Heart left ventricle (tissue), 16 donors: ENCODE results near the gene CDCA4. TPM values are rescaled to one million over a fixed set of nuclear protein-coding genes. Genes with fewer than 3 reads are reported as not detected.

Experiments used
- ATAC-seq, 4 donors: fragments of 200-7000 bp; cut with Tn5 transposase; one replicate each; pipeline ENCODE4 v1.9.1; 2020 to 2022; ENCODE audit warnings: moderate library complexity in 4 of 4, mild to moderate bottlenecking in 3 of 4, moderate number of reproducible peaks in 1 of 4
- DNase-seq, 5 donors: peaks; one replicate each; pipeline ENCODE4 v3.0.0-alpha.2; 2020
- H3K27ac ChIP-seq, 12 donors: fragments of 200-600 bp; sonication (generic) in 4 of 12; one replicate each; pipeline versions ENCODE4 v1.5.0 to v1.8.0; 2016 to 2022; ENCODE audit warnings: mild to moderate bottlenecking in 2 of 12
- H3K27me3 ChIP-seq, 9 donors: fragments of 200-600 bp; sonication (generic) in 2 of 9; one replicate each; pipeline versions ENCODE4 v1.5.1 to v1.8.0; 2016 to 2022; ENCODE audit warnings: mild to moderate bottlenecking in 3 of 9
- H3K36me3 ChIP-seq, 9 donors: fragments of 200-600 bp; sonication (generic) in 2 of 9; one replicate each; pipeline versions ENCODE4 v1.5.0 to v1.8.0; 2018 to 2022; ENCODE audit warnings: mild to moderate bottlenecking in 2 of 9
- H3K4me1 ChIP-seq, 12 donors: fragments of 200-600 bp; sonication (generic) in 4 of 12; one replicate each; pipeline versions ENCODE4 v1.5.0 to v1.8.0; 2016 to 2022; ENCODE audit warnings: mild to moderate bottlenecking in 3 of 12
- H3K4me3 ChIP-seq, 12 donors: fragments of 200-600 bp; sonication (generic) in 4 of 12; one replicate each; pipeline versions ENCODE4 v1.5.0 to v1.8.0; 2017 to 2022; ENCODE audit warnings: mild to moderate bottlenecking in 9 of 12, moderate library complexity in 4 of 12
- H3K9me3 ChIP-seq, 12 donors: fragments of 200-600 bp; sonication (generic) in 4 of 12; one replicate each; pipeline versions ENCODE4 v1.5.0 to v1.8.0; 2016 to 2022; ENCODE audit warnings: mild to moderate bottlenecking in 1 of 12
- CTCF ChIP-seq, 12 donors: fragments of 200-600 bp; sonication (generic) in 4 of 12; IDR thresholded peaks; one replicate each; pipeline versions ENCODE4 v1.5.0 to v1.8.0; 2018 to 2022; ENCODE audit warnings: antibody characterized with exemption in 12 of 12, mild to moderate bottlenecking in 5 of 12
- POLR2A ChIP-seq, 2 donors: fragments of 450-650 bp; IDR thresholded peaks; one replicate each; pipeline ENCODE4 v1.6.1; 2017; ENCODE audit warnings: antibody characterized with exemption in 2 of 2, mild to moderate bottlenecking in 2 of 2, moderate library complexity in 2 of 2
- WGBS, 4 donors: extraction: QIAGEN DNeasy Blood & Tissue Kit in 2 of 4; methylation state at CpG; one replicate each; pipeline versions ENCODE4 v1.1.5 to v1.1.7; 2013 to 2018; 5-methylcytosine and 5-hydroxymethylcytosine counted together
- intact Hi-C, 10 donors: fragments of 100-400 bp; cut with DNase I; formaldehyde crosslinking; loops; one replicate each; pipeline versions ENCODE4 v1.11.1 to v1.14.2; 2022
- polyA plus RNA-seq, 2 donors: library from polyadenylated mRNA; stranded (reverse); fragments of 200-250 nt; gene quantifications; one replicate each; pipeline ENCODE4 v1.2.3, GENCODE V29; 2013
- total RNA-seq, 9 donors: library from RNA; depleted of rRNA in 2 of 9; stranded (reverse); fragments of >200 nt in 2 of 9; fragmentation: NEBNext Ultra II Directional in 3 of 9; extraction: Animal tissue kit (Norgen Biotek cat#: 25700) in 3 of 9; gene quantifications; one replicate each; pipeline versions ENCODE4 v1.1.0 to v1.2.4, GENCODE V29; 2016 to 2023
- donor health status: ischemic (EF 13 %, LVEDD 7.1; RV severe dilation, severe dysfunction).
- donor health status: healthy with polysubstance abuse.
- donor health status: DM: no; HTN: yes; CAD: no.
- donor health status: DM: no; HTN: no; CAD: no.
- donor health status: ischemic (EF 25% LVEDD 6.9; RV normal size, moderate dysfunction).
- donor health status: ischemic (EF 25% LVEDD 5.7; RV mildly dilated, moderate dysfunction).
- donor health status: healthy.
- donor health status: DM: yes; HTN: yes; CAD: no.
- donor health status: ischemic (EF 35%, LVEDD 5.7; RV mildly dilated, moderate dysfunction).
- donor health status: nonischemic (EF 11% LVEDD 7.7; RV severe dilation, severe dysfunction).
- donor health status: DM: yes; HTN: yes; CAD: no.
- donor health status: PGD.
- donor health status: ischemic (EF 29% LVEDD 5.4; RV normal size, mild dysfunction).
- donor health status: nonischemic (EF 23%, LVEDD 6.1; RV moderate dilation, normal function).

The CDCA4 gene
- total and polyA plus RNA-seq, 11 donors = 1.4 to 6.0 (median 2.4) TPM

GRCh38 chr14:105026802-105027563, 6.1 kb upstream of the CDCA4 start:
- DNase-seq = no peak
- intact Hi-C loops = loop anchor here in 1 of 10 donors (5.0 kb wide), 1 partner anchor 40 kb away; the partner anchor contains the start of gene CLBA1
- H3K4me1 ChIP-seq = peaks cover 0 to 49% (median 3%) of the 10 kb centered on the region in 12 donors
- H3K36me3 ChIP-seq = no peaks in the 10 kb centered on the region
- H3K9me3 ChIP-seq = no peaks in the 10 kb centered on the region
- H3K27me3 ChIP-seq = peaks cover 0 to 4% (median 0%) of the 10 kb centered on the region in 9 donors
- ATAC-seq = no peak
- TF ChIP-seq CTCF (IDR thresholded peaks at IDR 0.05) (no peak), POLR2A (IDR thresholded peaks at IDR 0.05) (no peak)
- 11 to 29% (median 20%) methylated on average over 1 of the region's 1 CpG for WGBS, 4 donors
- no peak overlapping the region for H3K4me3 ChIP-seq
- H3K27ac ChIP-seq = peak overlapping the region in 1 of 12 donors; percentile 84

- H3K27ac ChIP-seq = peak overlapping the region in 1 of 12 donors; percentile 84
- ATAC-seq (no peak), DNase-seq (no peak)
- H3K4me3 ChIP-seq = no peak overlapping the region
- intact Hi-C loops = loop anchor here in 1 of 10 donors (5.0 kb wide), 1 partner anchor 39 kb away; the partner anchor contains the start of gene CLBA1
- H3K9me3 ChIP-seq = no peaks in the 10 kb centered on the region
- WGBS, 4 donors = 91 to 94% (median 93%) methylated on average over 16 of the region's 16 CpGs
- H3K4me1 ChIP-seq = peaks cover 0 to 54% (median 8%) of the 10 kb centered on the region in 12 donors
- TF ChIP-seq CTCF (IDR thresholded peaks at IDR 0.05) (no peak), POLR2A (IDR thresholded peaks at IDR 0.05) (no peak)
- peaks cover 0 to 4% (median 0%) of the 10 kb centered on the region in 9 donors for H3K27me3 ChIP-seq
- no peaks in the 10 kb centered on the region for H3K36me3 ChIP-seq
Observed at GRCh38 chr14:105026033-105026785, 5.3 kb upstream of the CDCA4 start.

- Histone ChIP-seq H3K27me3 (peaks cover 0 to 4% (median 0%) of the 10 kb centered on the region in 9 donors), H3K4me3 (no peak overlapping the region), H3K9me3 (no peaks in the 10 kb centered on the region), H3K27ac (peak overlapping the region in 1 of 12 donors; percentile 84), H3K36me3 (no peaks in the 10 kb centered on the region), H3K4me1 (peaks cover 0 to 55% (median 8%) of the 10 kb centered on the region in 12 donors)
- no peak for TF ChIP-seq CTCF (IDR thresholded peaks at IDR 0.05)
- ATAC-seq (no peak), DNase-seq (no peak)
- intact Hi-C loops = loop anchor here in 1 of 10 donors (5.0 kb wide), 1 partner anchor 38 kb away; the partner anchor contains the start of gene CLBA1
- WGBS, 4 donors = 95 to 98% (median 97%) methylated on average over 6 of the region's 6 CpGs
Observed at GRCh38 chr14:105025429-105025828, 4.5 kb upstream of the CDCA4 start.
